HG02623 (cell line): Measurements from ENCODE around the gene SPDYA.

Source experiments
- ATAC-seq: cut with Tn5 transposase; IDR thresholded peaks from one replicate; pipeline ENCODE4 v1.9.1; 2021; ENCODE audit warnings: moderate library complexity; ENCODE audit not compliant: unreplicated experiment

SPDYA gene

DNA sequence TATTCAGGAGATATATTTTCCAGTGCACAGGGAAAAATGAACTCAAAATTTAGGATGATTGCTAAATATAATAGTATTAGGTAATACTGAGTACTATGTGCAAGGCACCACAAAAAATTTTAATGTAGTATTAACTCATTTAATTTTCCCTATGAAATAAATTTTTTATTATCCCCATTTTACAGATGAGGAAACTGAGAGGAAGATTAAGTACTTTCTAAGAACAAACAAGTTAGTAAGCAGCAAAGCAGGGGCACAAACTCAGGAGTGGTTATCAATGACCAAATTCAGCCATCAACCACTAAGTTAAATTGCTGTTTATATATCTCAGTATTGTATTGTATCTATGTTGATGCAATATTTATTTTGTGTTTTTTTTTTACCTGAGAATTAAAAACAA, 14.2 kb downstream of the SPDYA start:
- no peak for ATAC-seq

GRCh38 chr2:28828382-28828781, 17.7 kb downstream of the SPDYA start:
- no peak for ATAC-seq

GRCh38 chr2:28833740-28834470, 23.3 kb downstream of the SPDYA start:
- no peak for ATAC-seq

DNA sequence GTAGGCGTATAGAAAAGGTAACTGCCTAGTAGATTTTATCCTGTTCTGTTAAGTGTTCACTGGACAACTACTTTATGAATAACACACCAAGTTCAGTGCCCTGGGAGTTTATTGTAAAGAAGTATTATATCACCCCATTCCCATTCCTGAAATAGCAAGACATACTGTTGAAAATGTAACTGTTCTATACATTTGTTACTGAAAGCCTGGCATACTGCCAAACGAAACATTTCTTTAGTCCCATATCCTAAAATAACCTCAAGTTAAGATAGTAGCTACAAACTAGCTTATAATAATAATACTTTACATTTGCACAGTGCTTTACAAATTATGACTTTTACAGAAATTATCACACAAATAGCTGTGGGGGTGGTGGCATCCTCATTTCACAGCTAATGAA, 25.1 kb downstream of the SPDYA start:
- no peak for ATAC-seq

DNA sequence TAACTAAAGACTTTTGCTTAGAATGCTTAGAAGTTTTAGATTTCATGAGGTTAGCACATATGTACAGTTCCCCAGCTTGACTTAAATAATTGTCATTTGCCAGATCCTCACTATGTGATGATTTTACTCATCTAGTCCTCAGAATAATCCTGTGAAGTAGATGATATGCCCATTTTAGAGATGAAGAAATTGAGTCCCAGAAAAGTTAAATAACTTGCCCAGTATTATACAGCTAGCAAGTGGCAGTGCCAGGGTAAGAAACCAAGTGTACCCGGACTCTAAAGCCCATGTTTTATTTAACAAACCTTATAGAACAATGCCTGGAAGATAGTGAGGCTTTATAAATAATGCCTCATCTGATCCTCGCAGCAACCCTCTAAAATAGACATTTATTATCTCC, 28.3 kb downstream of the SPDYA start:
- ATAC-seq, result no peak

DNA sequence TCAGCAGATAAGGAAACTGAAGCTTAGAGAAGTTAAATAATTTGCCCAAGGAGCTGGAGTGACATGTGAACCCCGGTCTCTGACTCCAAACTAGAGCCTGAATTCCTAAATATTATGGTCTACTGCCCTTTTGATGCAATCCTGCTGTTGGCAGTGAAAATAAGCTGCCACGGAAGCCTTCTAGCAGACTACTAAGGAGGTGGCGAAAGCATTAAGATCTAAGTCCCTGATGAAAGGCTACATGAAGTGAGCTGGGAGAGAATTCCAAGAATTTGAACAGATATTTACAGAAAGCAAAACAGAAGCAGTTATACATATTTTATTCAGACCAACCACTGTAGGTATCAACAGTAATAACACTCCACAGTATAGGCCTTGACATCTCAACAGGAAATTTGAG, 31.4 kb downstream of the SPDYA start:
- no peak for ATAC-seq

GRCh38 chr2:28855193-28855592, 44.6 kb downstream of the SPDYA start:
- ATAC-seq, result no peak

GRCh38 chr2:28855977-28856376, 45.3 kb downstream of the SPDYA start:
- no peak for ATAC-seq

- no peak for ATAC-seq
Measured at GRCh38 chr2:28868611-28869010, 58.0 kb downstream of the SPDYA start.

DNA sequence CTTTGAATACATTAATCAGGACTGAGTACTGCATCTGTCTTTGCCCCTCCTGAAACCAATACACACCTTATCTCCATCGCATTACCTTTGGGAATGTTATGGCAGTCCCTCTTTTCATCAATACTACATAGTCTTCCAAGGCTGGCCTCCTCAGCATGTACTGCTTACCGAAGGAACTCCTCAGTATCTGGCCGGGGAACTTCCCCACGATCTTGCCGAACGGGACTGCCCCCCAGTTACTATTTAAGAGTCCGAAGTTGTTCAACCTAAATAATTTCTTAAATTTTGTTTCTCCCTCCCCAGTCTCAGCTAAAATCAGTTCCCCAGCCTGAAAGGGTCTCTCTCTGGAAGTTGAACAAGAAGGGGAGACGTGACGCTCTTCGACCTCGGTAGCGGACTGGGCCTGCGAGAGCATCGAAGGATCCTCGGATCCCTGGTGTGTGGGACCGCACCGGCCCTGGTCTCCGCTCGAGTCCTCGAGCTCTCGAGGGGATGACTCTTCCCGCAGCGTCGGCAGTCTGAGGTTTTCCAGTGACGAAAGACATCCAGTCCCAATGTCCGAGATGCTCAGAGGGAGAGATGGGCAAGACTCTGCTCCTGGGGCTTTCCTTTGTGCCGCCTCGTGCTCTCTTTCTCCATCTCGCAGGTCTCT, 59.0 kb downstream of the SPDYA start:
- ATAC-seq, result peak; percentile 11

- peak; percentile 95 for ATAC-seq
Measured at GRCh38 chr2:28870146-28870891, 59.7 kb downstream of the SPDYA start, which contains the start of gene TRMT61B. Gene TRMT61B, minus strand, starts transcription at chr2:28870309. Its CDS starts 32 bp downstream, at chr2:28870277.

DNA sequence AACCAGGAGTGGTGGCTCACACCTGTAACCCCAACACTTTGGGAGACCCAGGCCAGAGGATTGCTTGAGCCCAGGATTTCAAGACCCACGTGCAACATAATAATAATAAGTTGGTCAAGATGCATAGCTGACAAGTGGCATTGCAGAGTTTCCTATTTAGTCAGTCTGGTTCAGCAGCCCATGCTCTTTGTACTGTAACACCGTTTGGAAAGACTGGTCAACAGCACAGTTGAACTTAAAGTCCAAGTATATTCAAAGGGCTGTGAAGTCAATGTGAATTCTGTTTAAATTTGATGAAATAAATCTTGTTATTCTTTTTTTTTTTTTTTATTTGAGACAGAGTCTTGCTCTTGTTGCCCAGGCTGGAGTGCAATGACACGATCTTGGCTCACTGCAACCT, 61.0 kb downstream of the SPDYA start:
- no peak for ATAC-seq

DNA sequence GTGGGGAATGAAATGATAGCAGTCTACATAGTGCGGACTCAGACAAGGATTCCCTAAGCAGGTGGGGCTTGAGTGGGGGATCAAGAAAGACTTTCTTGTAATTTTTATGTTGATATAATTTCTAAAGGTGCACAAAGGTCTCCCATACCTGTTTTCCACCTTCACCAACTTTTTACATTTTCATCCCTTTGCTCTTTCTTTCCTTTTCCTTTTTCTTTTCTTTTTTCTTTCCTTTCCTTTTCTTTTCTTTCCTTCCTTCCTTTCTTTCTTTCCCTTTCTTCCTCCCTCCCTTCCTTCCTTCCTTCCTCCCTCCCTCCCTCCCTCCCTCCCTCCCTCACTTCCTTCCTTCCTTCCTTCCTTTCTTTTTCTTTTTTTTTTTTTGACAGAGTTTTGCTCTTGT, 69.6 kb downstream of the SPDYA start:
- no peak for ATAC-seq

DNA sequence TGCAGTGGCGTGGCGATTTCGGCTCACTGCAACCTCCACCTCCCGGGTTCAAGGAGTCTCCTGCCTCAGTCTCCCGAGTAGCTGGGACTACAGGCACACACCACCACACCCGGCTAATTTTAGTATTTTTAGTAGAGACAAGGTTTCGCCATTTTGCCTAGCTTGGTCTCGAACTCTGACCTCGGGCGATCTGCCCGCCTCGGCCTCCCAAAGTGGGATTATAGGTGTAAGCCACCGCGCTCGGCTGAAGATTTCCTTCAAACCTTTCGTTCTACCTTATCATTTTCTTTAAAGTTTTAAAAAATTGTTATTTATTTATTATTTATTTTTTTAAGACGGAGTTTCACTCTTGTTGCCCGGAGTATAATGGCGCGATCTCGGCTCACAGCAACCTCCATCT, 82.9 kb downstream of the SPDYA start:
- ATAC-seq, result no peak

- peak; percentile 81 for ATAC-seq
Measured at GRCh38 chr2:28894470-28895188, 84.0 kb downstream of the SPDYA start, which contains the start of gene WDR43. Gene WDR43, plus strand, starts transcription at chr2:28894667. Its CDS starts 32 bp downstream, at chr2:28894699.

GRCh38 chr2:28895189-28895893, 84.7 kb downstream of the SPDYA start:
- ATAC-seq, result peak; percentile 22

GRCh38 chr2:28896906-28897305, 86.3 kb downstream of the SPDYA start:
- ATAC-seq, result no peak

DNA sequence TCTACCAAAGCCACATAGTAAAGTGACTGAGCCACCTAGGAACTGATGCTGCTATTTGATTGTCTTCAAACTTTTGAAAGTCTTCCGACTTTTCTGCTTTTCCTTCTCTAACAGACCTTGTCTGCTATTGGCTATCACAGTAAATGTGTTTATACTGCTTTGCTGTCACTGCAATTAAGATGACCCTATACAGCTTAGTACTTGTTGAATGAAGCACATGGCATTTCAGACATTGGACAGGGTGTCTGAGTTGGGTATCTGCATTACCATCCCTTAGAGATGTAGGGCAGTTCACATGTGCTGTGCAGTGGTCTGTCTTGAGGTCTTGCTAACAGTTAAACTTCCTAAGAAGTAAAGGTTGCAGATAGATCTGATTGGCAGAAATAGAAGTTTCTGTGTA, 87.4 kb downstream of the SPDYA start:
- ATAC-seq, result no peak
